HepG2 (cell line): ENCODE data around the gene NINL. TPM values are rescaled to one million over a fixed set of nuclear protein-coding genes. Genes with fewer than 3 reads are reported as not detected.

Experiments
- ATAC-seq: fragments of 200-7000 bp; cut with Tn5 transposase; 3 replicates; pipeline ENCODE4 v1.9.1; 2020; ENCODE audit warnings: mild to moderate bottlenecking, moderate library complexity
- BruUV-seq: library from RNA; stranded (reverse); fragments of 400-500 nt; replicated peaks from 2 replicates; lab custom pipeline; 2021; lab: Mats Ljungman, UMichigan
- CTCF ChIA-PET: fragments of 300-600 bp; formaldehyde crosslinking; extraction: SDS; loops from one replicate; lab custom pipeline; 2021; ENCODE audit warnings: low total read pairs, inconsistent platforms, low intra/inter-chr PET ratio; lab: Yijun Ruan, JAX
- POLR2A ChIA-PET: fragments of 350-600 bp; sonication (Branson Sonifier 250); formaldehyde crosslinking; loops from one replicate; lab custom pipeline; 2020; ENCODE audit warnings: antibody characterized with exemption, inconsistent platforms; lab: Yijun Ruan, JAX
- DNase-seq: peaks from one replicate; pipeline ENCODE4 v3.0.0-alpha.2; 2015; ENCODE audit warnings: low spot score
- FAIRE-seq: peaks from 3 replicates; lab custom pipeline; 2011; peaks lifted over from hg19 to GRCh38; lab: Jason Lieb, UNC
- H2AFZ ChIP-seq: one replicate; pipeline ENCODE4 v1.6.1; 2011; ENCODE audit warnings: low read length, inconsistent platforms
- H3K27ac ChIP-seq: fragments of 300-600 bp; 3 replicates; pipeline ENCODE4 v1.8.0; 2011; ENCODE audit warnings: mixed run types, mild to moderate bottlenecking, mixed read lengths, low read length, inconsistent platforms; ENCODE audit not compliant: insufficient read depth; ENCODE audit errors: extremely low read length
- H3K27me3 ChIP-seq, 2 experiments: fragments of 200-600 bp in 1 of 2; 2 replicates in 1 of 2; 3 replicates in 1 of 2; pipeline versions ENCODE4 v1.6.0 to v1.8.0; 2011; ENCODE audit warnings: low read length in 2 of 2, mild to moderate bottlenecking in 2 of 2, moderate library complexity in 2 of 2, inconsistent platforms in 1 of 2; ENCODE audit not compliant: insufficient read depth in 2 of 2, control insufficient read depth in 1 of 2
- H3K36me3 ChIP-seq, 2 experiments: fragments of 200-600 bp in 1 of 2; replicated peaks in 1 of 2; 2 replicates in 1 of 2; 3 replicates in 1 of 2; pipeline versions ENCODE4 v1.5.1 to v1.8.0; 2011; ENCODE audit warnings: low read length in 2 of 2, inconsistent platforms in 1 of 2; ENCODE audit not compliant: insufficient read depth in 2 of 2, control insufficient read depth in 1 of 2
- H3K4me1 ChIP-seq: 2 replicates; pipeline ENCODE4 v1.5.1; 2012; ENCODE audit warnings: low read length, inconsistent platforms; ENCODE audit not compliant: insufficient read depth
- H3K4me2 ChIP-seq: 2 replicates; pipeline ENCODE4 v1.6.0; 2011; ENCODE audit warnings: low read depth, low read length, inconsistent platforms
- H3K4me3 ChIP-seq, 3 experiments: fragments of 200-600 bp in 1 of 3; sonication (generic), shearing (Covaris generic) in 1 of 3; replicated peaks in 1 of 3; 2 replicates each; pipeline ENCODE4 v1.5.1; 2011 to 2016; ENCODE audit warnings: low read length in 3 of 3, inconsistent platforms in 2 of 3, low read depth in 2 of 3, mild to moderate bottlenecking in 2 of 3, control low read depth in 1 of 3, mixed read lengths in 1 of 3; ENCODE audit not compliant: insufficient read depth in 1 of 3
- H3K79me2 ChIP-seq: one replicate; pipeline ENCODE4 v1.6.1; 2011; ENCODE audit warnings: low read length, inconsistent platforms; ENCODE audit not compliant: insufficient read depth
- H3K9ac ChIP-seq: 2 replicates; pipeline ENCODE4 v1.6.0; 2011; ENCODE audit warnings: mild to moderate bottlenecking, low read depth, low read length, inconsistent platforms; ENCODE audit not compliant: insufficient read depth
- H3K9me3 ChIP-seq: 2 replicates; pipeline ENCODE4 v1.5.1; 2012; ENCODE audit warnings: mild to moderate bottlenecking, low read length
- H4K20me1 ChIP-seq: 2 replicates; pipeline ENCODE4 v1.6.0; 2011; ENCODE audit warnings: inconsistent platforms, mild to moderate bottlenecking, low read length, moderate library complexity; ENCODE audit not compliant: insufficient read depth
- ARID3A ChIP-seq: IDR thresholded peaks from 2 replicates; pipeline ENCODE4 v1.6.1; 2012; ENCODE audit warnings: low read depth, low read length, improper control_type of control experiment
- ARNT2 ChIP-seq: sonication (generic); formaldehyde crosslinking; IDR thresholded peaks from 2 replicates; pipeline ENCODE4 v1.8.0; 2022; ENCODE audit warnings: mild to moderate bottlenecking, low read depth, missing genetic modification reagents, moderate library complexity
- EZH2 ChIP-seq: conservative IDR thresholded peaks from 2 replicates; pipeline ENCODE4 v1.6.1; 2012; ENCODE audit warnings: mild to moderate bottlenecking, low read depth, low read length, moderate library complexity
- HNRNPUL1 ChIP-seq: fragments of 200-400 bp; formaldehyde crosslinking; IDR thresholded peaks from 2 replicates; pipeline ENCODE4 v1.6.1; 2017; ENCODE audit warnings: low read depth, mild to moderate bottlenecking, low read length, moderate library complexity
- NFKB2 ChIP-seq: sonication (generic); formaldehyde crosslinking; IDR thresholded peaks from 2 replicates; pipeline ENCODE4 v1.4.0; 2020; ENCODE audit warnings: missing genetic modification reagents, borderline replicate concordance
- PAX8 ChIP-seq: sonication (generic); formaldehyde crosslinking; IDR thresholded peaks from 2 replicates; pipeline ENCODE4 v1.8.0; 2022; ENCODE audit warnings: mild to moderate bottlenecking, missing genetic modification reagents, borderline replicate concordance
- RCOR2 ChIP-seq: IDR thresholded peaks from 2 replicates; pipeline ENCODE4 v1.6.1; 2016; ENCODE audit warnings: missing biosample characterization, missing genetic modification reagents
- SALL2 ChIP-seq: sonication (generic); formaldehyde crosslinking; IDR thresholded peaks from 2 replicates; pipeline ENCODE4 v1.8.1; 2023; ENCODE audit warnings: mild to moderate bottlenecking, missing genetic modification reagents, inconsistent platforms
- ZBTB10 ChIP-seq: sonication (generic); formaldehyde crosslinking; IDR thresholded peaks from 2 replicates; pipeline ENCODE4 v1.4.0; 2020; ENCODE audit warnings: missing genetic modification reagents, borderline replicate concordance
- ZNF572 ChIP-seq: sonication (generic); formaldehyde crosslinking; IDR thresholded peaks from 2 replicates; pipeline ENCODE4 v1.5.1; 2020; ENCODE audit warnings: mild to moderate bottlenecking, missing genetic modification reagents
- ZNF577 ChIP-seq: sonication (generic); formaldehyde crosslinking; IDR thresholded peaks from 2 replicates; pipeline ENCODE4 v1.4.0; 2020; ENCODE audit warnings: mild to moderate bottlenecking, low read depth, missing genetic modification reagents, borderline replicate concordance
- WGBS: methylation state at CpG from one replicate; pipeline ENCODE4 v1.1.6; 2017; ENCODE audit warnings: low lambda C conversion rate; 5-methylcytosine and 5-hydroxymethylcytosine counted together
- in situ Hi-C: cut with HindIII; loops from 2 replicates; pipeline ENCODE4 v1.10.0; 2017; ENCODE audit warnings: low pct_unique_long_range_greater_than_20kb; ENCODE audit not compliant: extremely low pct_ligation_motif_present
- intact Hi-C: fragments of 100-400 bp; cut with micrococcal nuclease; formaldehyde crosslinking; loops from one replicate; pipeline ENCODE4 v1.10.0; 2022; ENCODE audit not compliant: unreplicated experiment
- polyA plus RNA-seq, 8 experiments: library from polyadenylated mRNA; depleted of rRNA in 3 of 8; stranded (reverse) in 7 of 8; unstranded in 1 of 8; fragments of >200 nt; fragmentation: Illumina TruSeq in 4 of 8; extraction: Trizol in 4 of 8; gene quantifications; 2 replicates each; pipeline versions ENCODE4 v1.2.1 to v1.2.3, GENCODE V29; 2011 to 2016; ENCODE audit warnings: low read depth in 4 of 8, missing spikeins in 1 of 8, mixed read lengths in 1 of 8; ENCODE audit not compliant: insufficient read depth in 1 of 8
- total RNA-seq, 5 experiments: library from RNA; depleted of rRNA; stranded (reverse); fragments of >200 nt; fragmentation: Illumina TruSeq; extraction: Trizol; gene quantifications; 2 replicates each; pipeline ENCODE4 v1.2.3, GENCODE V29; 2016; ENCODE audit warnings: low read depth in 1 of 5
- TF ChIP-seq, protein P1 (sequence below): sonication (generic); formaldehyde crosslinking; IDR thresholded peaks from 2 replicates; pipeline ENCODE4 v1.5.1; 2020; ENCODE audit warnings: mild to moderate bottlenecking, missing genetic modification reagents, moderate library complexity

The NINL gene
- total and polyA plus RNA-seq, 2 of the 13 experiments (the other 11 are each of a cell fraction or from before 2014, with no cell fraction given), result 32.3 to 34.3 TPM

GRCh38 chr20:25544734-25545133 lies 40.6 kb downstream of the NINL start:
- in situ Hi-C loops, result no loop called here

More at GRCh38 chr20:25544734-25545133, 40.6 kb downstream of the NINL start:
- H3K36me3 ChIP-seq, result peaks cover 4 to 18% of the 10 kb centered on the region in 2 experiments
- H3K4me2 ChIP-seq, result no peak overlapping the region
- ATAC-seq, result no peak
- FAIRE-seq, result peak; percentile 8
- no peak for DNase-seq
- POLR2A ChIA-PET, result interaction anchor here (0.9 to 1.1 kb wide), 2 partner anchors 19 to 40 kb away, joined by 3 read pairs; no protein-coding TSS in a partner anchor
- H2AFZ ChIP-seq, result no peak overlapping the region
- H4K20me1 ChIP-seq, result peaks cover 28% of the 10 kb centered on the region
- CTCF ChIA-PET, result no interaction called here
- peaks cover 75% of the 10 kb centered on the region for H3K4me1 ChIP-seq
- intact Hi-C loops, result no loop called here
- H3K79me2 ChIP-seq, result peaks cover 41% of the 10 kb centered on the region
- H3K27me3 ChIP-seq, result no peaks in the 10 kb centered on the region
- no peak overlapping the region for H3K4me3 ChIP-seq
- WGBS, result 94% methylated on average over 1 of the region's 1 CpG
- no peak overlapping the region for H3K27ac ChIP-seq
- no TSS peak for BruUV-seq
- H3K9ac ChIP-seq, result no peak overlapping the region
- no peaks in the 10 kb centered on the region for H3K9me3 ChIP-seq
- no peak for TF ChIP-seq PAX8 (CRISPR knock-in tag)
- no peak for TF ChIP-seq SALL2 (CRISPR knock-in tag)
- no peak for TF ChIP-seq NFKB2 (CRISPR knock-in tag)
- no peak for TF ChIP-seq RCOR2 (CRISPR knock-in tag)
- TF ChIP-seq ARID3A, result no peak
- no peak for TF ChIP-seq ARNT2 (CRISPR knock-in tag)
- TF ChIP-seq ZNF577 (CRISPR knock-in tag), result no peak
- TF ChIP-seq, protein P1, sequence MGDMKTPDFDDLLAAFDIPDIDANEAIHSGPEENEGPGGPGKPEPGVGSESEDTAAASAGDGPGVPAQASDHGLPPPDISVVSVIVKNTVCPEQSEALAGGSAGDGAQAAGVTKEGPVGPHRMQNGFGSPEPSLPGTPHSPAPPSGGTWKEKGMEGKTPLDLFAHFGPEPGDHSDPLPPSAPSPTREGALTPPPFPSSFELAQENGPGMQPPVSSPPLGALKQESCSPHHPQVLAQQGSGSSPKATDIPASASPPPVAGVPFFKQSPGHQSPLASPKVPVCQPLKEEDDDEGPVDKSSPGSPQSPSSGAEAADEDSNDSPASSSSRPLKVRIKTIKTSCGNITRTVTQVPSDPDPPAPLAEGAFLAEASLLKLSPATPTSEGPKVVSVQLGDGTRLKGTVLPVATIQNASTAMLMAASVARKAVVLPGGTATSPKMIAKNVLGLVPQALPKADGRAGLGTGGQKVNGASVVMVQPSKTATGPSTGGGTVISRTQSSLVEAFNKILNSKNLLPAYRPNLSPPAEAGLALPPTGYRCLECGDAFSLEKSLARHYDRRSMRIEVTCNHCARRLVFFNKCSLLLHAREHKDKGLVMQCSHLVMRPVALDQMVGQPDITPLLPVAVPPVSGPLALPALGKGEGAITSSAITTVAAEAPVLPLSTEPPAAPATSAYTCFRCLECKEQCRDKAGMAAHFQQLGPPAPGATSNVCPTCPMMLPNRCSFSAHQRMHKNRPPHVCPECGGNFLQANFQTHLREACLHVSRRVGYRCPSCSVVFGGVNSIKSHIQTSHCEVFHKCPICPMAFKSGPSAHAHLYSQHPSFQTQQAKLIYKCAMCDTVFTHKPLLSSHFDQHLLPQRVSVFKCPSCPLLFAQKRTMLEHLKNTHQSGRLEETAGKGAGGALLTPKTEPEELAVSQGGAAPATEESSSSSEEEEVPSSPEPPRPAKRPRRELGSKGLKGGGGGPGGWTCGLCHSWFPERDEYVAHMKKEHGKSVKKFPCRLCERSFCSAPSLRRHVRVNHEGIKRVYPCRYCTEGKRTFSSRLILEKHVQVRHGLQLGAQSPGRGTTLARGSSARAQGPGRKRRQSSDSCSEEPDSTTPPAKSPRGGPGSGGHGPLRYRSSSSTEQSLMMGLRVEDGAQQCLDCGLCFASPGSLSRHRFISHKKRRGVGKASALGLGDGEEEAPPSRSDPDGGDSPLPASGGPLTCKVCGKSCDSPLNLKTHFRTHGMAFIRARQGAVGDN (CRISPR knock-in tag), result no peak
- no peak for TF ChIP-seq ZBTB10
- no peak for TF ChIP-seq EZH2
- TF ChIP-seq HNRNPUL1, result no peak
- TF ChIP-seq ZNF572, result no peak
